Suprapubic skin (tissue), 4 donors: ENCODE measurements around the gene OR4K17.

ENCODE experiments used
- CTCF ChIP-seq, 2 donors: fragments of 200-600 bp in 1 of 2; fragments of 450-650 bp in 1 of 2; sonication (generic) in 1 of 2; IDR thresholded peaks; one replicate each; pipeline ENCODE4 v1.5.1; 2016 to 2019; ENCODE audit warnings: antibody characterized with exemption in 2 of 2, mild to moderate bottlenecking in 1 of 2, moderate library complexity in 1 of 2
- EP300 ChIP-seq: sonication (generic); formaldehyde crosslinking; IDR thresholded peaks from one replicate; pipeline ENCODE4 v1.6.1; 2017; ENCODE audit warnings: antibody characterized with exemption
- POLR2A ChIP-seq, 2 donors: fragments of 450-650 bp; IDR thresholded peaks; one replicate each; pipeline ENCODE4 v1.6.1; 2017; ENCODE audit warnings: antibody characterized with exemption in 2 of 2, mild to moderate bottlenecking in 2 of 2, moderate library complexity in 2 of 2
- POLR2AphosphoS5 ChIP-seq, 3 donors: sonication (generic); formaldehyde crosslinking; IDR thresholded peaks; one replicate each; pipeline ENCODE4 v1.6.1; 2017; ENCODE audit warnings: antibody characterized with exemption in 3 of 3

GRCh38 chr14:20092050-20092449, 18.5 kb upstream of the OR4K17 start:
- TF ChIP-seq CTCF (IDR thresholded peaks at IDR 0.05) (no peak), POLR2A (IDR thresholded peaks at IDR 0.05) (no peak), POLR2AphosphoS5 (IDR thresholded peaks at IDR 0.05) (no peak), EP300 (no peak)
